HG02588 (cell line): ENCODE results near the gene VPS29.
"Not testable (repeated sequence)": the region's sequence is repeated elsewhere in the genome, so short reads cannot be mapped to it uniquely, and the experiment has no call there.

Source experiments
- ATAC-seq: cut with Tn5 transposase; IDR thresholded peaks from one replicate; pipeline ENCODE4 v1.9.1; 2021; ENCODE audit warnings: mild to moderate bottlenecking, moderate library complexity; ENCODE audit not compliant: unreplicated experiment

VPS29 gene

DNA sequence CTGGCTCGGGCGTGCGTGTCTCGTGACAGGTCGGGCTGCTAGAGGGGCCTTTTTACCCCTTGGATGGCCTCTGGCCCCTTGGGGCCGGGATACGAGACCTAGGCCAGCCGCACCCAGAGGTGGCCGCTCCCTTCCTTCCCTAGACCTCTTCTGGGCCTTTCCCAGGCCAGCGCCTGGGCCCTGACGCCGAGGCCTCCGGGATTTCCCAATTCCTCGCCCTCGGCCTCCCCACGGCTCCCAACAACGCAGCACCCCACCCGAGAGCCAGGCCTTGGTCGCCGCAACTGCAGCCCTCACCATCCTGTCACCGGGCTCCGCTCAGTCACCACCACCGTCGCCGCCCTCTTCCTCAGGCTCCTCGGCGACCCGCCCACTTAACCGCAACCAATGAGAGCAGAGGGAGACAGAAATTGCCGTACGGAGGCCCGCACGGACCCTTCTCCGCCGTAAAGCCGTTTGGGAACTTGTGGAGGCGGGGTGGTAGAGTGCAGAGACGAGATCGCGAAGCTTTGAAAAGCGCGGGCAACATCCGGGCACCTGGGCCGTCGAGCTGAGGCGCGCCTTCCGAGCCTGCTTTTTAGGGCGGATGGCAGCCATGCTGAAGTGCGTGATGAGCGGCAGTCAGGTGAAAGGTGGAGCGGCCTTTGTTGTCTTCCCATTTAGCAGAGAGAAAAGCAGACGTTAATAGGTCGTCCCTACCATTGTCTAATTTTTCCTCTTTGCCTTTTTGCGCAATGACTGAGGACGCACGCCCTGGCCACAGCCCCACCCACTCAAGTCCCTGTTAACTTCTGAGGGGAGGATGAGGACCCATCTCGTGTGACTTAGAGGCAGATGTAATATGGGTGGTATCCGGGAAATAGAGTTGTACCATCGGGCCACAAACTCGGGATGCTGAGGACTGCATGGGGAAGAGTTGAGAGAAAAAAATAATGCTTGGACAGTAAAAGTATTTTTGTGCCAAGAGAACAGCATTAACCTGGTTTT, at the start of gene VPS29, which contains the start of gene RAD9B:
Gene VPS29, minus strand, starts transcription at position 360 of the 987 bp plus-strand sequence. Its CDS starts 60 bp downstream, at position 300.
Gene RAD9B, plus strand, starts transcription at position 580 of the 987 bp plus-strand sequence. Its CDS starts 7 bp downstream, at position 587.
- ATAC-seq: peak; percentile 92

DNA sequence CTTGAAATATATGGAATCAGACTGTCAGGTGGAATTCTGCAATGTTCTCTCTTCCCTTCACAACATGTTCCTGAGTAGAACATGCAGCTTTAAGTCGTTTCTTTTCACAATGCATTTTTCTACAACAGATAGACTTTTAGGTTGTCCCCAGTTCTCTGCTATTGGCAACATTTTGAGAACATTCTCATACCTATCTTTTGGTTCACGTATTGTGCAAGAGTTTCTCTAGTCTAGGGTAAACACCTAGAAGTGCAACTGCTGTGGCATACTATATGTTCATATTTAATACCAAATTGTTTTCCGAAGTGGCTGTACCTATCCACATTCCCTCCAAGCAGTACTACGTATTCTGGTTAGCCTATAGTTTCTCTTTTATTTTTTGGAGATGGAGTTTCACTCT, 49.1 kb upstream of the VPS29 start:
- no peak for ATAC-seq

DNA sequence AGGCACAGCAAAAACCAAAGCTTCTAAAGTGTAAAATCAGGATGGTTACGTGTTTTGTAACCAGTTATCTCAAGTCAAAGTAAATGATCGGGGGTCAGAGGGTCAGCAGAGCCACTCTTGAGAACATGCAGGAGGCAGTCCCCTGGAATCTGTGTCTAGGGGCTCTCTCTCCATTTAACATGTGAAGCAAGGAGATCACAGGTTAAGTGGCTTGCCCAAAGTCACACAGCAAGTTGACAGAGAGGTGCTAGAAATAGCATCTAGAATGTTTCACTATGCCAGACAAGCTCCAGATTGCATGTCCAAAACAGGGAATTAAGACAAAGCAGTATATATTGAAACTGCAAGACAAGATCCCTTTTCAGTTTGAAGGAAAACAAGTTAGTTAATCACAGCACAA, 47.8 kb upstream of the VPS29 start:
- no peak for ATAC-seq

DNA sequence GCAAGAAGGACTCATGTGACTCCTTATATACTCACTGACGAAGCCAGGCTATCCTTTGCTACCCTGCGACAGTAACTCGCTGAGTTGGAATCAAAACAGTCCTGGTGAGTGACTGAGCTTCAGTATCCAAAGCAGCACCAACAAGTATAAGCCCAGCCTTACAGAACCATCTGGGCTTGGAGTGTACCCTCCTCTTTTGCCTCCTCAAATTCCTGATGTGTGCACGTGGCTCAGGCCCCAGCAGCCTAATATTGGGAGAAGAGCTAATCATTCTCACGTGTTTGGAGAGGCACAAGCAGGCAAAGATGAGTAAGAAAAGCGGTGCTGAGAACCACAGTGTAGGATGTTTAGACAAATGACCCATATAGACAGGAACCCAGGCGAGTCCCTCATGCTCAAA, 46.8 kb upstream of the VPS29 start:
- ATAC-seq: no peak

DNA sequence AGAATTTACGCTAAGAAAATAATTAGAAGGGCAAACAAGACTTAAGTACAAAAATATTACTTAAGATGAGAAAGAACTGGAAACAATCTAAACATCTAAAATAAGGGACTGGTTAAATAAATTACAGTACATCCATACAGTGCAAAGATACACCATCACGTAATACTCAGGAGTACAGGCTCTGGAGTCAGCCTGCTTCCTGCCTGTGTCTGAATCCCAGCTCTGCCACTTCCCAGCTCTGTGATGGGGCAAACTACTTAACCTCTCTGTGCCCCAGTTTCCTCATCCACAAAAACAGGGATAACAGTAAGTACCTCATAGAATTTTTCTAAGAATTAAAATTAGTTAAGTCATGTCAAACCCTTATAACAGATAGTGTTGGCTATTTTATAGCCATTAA, 45.2 kb upstream of the VPS29 start:
- ATAC-seq: no peak

DNA sequence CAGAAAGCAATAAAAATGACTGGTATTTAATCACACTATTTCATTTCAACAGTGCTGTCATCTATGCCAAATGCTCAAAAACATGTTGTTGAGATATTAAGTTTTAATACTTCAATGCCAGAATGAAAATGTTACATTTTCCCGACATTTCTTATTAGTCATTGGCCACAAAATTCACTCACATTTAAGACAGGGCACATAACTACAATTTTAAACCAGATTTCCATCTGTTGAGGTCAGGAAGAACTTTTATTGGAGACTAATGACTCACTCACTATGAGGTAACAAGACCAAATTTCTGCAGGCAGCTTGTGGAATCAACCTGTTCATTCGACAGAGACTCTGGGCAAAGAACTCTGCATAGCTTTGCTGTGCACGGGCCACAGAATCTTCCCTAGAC, 44.4 kb upstream of the VPS29 start:
- no peak for ATAC-seq

DNA sequence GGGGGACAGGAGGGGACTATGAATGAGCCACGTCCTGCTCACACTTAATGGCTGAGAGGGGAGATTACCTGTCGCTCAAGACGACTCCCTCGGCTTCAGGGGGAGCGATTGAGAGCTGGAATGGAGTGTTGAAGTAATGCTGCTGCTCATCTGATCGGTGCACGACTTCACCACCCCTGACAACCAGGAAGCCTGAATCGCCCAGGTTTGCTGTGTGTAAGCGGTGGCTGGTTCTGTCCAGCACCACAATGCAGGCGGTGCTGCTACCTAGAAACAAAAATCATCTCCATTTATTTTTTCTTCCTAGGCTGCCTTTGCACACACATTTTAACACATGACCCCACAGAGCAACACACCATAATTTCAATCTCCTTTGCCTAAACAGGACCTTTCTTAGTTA, 43.9 kb upstream of the VPS29 start:
- ATAC-seq: no peak

DNA sequence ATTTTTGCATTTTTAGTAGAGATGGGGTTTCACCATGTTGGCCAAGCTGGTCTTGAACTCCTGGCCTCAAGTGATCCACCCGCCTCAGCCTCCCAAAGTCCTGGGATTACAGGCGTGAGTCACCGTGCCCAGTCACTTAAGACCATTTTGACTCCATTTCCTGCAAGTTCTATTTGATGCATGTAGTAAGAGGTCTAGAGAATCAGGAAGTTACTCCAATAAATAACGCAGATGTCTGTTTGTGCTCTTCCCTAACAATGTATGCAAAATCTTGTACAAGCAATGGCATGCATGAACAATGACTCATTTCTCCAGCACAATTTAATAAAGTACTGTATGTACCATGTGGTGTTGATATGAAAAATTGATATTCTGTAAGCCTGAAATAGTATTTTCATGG, 43.3 kb upstream of the VPS29 start:
- ATAC-seq: not testable (repeated sequence)

DNA sequence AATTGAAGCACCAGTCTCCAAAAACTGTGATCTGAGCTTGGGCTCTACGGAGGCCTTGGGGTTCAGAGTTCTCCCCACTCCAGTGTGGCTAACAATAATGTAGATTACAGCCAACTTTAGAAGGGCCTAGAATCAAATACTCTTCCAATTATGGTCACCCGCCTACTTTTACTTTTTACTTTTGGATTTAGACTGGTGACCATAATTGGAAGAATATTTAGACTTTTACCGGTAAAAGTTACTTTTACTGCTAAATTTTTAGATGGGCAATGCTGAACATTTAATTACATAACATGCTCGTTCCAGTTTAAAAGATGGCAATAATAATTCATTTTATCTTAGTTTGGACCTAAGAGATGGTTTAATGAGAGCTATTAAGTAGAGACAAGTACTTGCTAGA, 42.1 kb upstream of the VPS29 start:
- no peak for ATAC-seq

DNA sequence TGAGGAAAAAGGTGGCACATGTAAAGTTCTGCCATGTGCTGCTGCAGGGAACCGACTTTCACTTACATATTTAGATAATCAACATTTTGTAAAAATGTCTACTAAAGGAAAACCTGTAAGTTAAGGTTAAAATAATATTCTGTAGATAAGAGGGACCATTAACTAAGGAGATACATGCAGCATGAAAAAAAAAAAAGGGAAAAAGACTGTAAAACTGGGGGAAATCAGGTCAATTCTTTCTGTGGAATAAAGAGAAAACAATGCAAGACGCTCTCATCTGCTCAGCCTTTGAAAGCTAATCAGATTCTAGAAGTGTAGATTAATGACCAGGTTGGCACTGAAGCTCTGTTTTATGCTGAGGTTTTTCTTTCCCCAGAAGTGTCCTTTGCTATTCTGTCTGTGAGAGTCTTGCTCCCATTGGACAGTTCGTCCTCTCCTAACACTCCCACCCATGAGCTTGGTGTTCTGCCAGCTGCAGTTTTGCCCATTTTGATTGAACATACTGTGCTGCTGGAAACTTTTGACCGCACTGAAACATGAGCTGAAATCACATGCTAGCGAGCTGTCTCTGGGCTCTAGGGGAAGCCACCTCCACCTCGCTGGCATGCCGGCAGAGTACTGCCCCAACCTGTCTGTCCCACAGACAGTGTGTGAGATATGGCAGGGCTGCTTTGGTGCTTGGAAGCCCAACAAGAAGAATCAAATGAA, 41.5 kb upstream of the VPS29 start:
- no peak for ATAC-seq

DNA sequence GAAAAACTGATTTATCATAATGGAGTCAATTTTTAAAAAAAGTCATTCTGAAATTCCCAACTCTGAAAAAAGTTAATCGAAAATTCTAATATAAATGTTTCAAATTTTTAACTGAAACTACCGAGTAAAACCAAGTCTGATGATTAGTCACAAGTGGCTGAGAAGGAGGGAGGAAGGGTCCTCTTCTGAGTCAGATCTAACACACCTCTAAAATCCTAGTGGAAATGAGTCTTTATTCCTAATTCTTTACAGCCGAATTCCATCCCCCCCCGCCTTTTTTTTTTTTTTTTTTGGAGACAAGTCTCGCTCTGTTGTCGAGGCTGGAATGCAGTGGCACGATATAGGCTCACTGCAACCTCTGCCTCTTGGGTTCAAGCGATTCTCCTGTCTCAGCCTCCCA, 38.1 kb upstream of the VPS29 start:
- no peak for ATAC-seq

DNA sequence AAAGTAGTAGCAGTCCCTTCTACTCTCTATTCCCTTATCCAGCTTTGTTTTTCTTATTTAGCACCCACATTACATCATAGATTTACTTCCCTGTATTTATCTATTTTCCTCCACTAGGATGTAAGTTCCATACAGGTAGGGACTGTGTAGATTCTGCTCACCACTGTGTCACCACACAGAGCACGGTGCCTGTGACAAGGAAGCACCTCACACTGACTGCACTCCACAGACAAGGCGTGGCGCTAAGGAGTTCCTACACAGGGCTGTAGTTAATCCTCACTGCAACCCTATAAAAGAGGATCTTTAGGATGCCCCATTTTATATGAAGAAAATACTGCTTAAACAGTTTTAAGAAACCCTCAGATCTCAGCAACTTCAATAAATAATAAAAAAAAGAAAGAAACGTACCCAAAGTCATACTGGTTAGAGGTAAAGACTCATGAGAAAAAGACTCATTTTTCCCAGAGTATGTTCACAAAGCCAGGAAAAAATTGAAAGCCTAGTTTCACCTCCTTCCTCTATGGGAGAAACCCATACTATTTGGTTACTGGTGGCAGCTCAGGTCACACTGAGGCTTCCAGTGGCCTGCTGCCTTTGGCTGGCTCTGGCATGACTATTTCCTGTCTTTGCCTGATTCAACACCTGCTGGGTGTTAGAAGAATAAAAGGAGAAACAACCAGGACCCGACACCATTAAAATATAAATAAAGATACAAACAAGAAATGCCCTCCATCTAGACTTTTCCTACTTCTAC, 37.1 kb upstream of the VPS29 start:
- ATAC-seq: no peak

DNA sequence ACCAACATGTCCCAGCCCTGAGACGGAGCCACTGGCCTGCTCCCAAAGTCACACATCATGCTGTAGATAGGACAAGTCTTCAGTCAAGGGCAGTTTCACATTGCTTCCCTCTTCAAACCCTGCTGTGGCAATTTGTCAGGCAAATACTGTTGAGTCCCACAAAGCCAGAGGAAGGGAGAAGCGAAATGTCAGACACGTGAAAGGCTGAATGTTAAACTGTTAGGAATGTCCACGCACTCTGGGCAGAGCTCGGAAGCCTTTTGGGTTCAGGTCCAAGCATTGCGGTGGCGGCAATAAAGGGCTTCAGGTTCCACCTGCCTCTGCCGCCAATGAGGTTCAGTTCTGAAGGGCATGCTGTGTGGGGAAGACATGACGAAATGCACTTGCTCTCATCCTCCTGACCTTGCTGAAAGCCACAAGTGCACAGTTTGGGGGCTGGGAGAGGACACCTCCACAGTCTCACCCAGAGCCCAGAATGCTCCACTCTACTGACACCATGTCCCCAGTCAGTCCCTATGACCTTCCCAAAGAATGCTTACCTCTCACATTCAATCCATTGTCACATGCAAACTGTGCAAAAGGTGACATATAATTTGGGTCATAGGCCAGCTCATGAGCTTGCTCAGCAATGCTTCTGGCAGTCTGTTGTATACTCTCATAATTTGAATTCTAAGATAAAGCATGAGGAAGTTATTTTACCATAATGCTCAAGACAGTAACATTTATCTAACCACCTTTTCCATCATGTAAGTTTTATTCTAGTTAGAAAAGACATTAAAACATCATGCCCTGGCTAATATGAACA, 35.9 kb upstream of the VPS29 start:
- ATAC-seq: no peak

DNA sequence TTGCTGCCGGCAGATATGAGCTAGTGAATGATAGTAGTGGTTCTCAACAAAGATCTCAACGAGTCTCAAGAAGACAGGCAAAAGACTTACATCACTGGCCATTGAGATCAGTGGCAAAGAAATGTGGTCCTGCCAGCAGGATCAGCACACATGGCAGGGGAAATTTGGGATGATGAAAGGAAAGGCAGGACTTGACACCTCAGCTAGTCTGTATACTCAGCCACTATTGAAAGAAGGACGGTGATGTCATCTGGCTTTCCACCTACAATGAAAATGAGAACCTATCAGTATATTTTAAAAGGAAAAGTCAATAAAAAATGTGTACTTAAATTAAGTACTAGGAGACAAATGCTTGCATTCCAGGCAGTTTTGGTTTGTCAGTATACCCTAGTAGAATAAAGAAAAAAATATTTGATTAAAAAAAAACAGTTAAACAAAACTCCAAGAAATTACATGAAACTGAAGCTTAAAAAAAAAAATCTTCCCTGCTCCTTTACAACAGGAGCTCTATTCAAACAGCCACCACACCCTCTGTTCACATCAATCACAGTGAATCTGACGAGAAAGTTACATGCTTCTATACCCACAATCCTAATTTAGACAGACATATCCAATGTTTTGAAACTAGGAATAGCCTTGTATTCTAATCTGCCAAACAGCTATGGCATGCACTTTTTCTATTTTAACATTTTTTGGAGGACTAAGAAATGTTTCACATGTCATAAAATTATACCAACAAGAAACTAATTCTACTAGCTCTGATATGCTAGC, 35.1 kb upstream of the VPS29 start:
- ATAC-seq: no peak

DNA sequence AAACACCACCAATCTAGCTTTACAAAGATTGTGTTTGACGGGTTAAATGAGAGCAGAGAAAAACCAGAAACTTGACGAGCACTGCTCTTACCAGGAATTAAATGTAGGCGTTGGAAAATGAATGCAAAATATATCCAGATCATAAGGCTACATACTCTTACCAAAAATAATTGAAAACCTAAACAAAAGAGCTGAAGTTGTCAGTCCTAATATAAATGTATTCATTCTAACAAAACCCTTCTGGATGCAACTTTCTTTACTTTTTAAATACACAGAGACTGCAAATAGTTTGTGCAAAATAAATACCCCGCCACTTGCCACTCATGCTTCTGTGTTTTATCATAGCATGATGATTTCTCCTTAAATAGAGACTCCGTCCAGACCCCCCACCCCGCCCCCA, 32.9 kb upstream of the VPS29 start:
- no peak for ATAC-seq

DNA sequence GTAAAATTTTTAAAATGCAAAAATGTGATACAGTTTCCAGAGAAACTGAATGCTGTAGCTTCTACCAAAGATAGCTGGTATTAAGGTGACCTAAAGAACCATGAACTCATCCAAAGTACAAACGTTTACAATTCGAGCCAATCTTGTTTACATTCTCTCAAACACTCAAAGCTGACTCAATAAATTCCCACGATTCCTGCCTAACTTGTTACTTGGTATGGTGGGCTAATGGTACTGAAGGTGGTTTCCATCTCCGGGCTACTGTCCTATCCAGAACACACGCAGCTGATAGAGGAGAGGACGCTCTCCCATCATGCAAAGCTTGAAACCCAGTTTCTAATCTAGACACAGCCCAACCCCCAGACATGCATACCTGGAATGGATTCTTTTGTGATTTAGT, 31.7 kb upstream of the VPS29 start:
- no peak for ATAC-seq

DNA sequence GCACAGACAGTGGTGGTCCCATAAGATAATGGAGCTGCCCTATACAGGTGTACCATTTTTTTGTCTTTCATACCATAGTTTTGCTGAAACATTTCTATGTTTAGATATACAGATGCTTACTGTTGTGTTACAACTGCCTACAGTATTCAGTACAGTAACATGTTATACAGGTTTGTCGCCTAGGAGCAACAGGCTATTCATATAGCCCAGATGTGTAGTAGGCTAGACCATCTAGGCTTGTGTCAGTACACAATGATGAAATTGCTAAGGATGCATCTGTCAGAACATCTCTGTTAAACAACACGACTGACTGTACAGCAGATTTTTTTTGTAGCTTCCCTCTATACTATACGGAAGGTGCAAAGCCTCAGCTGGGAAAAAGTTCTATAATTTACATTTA, 30.7 kb upstream of the VPS29 start:
- ATAC-seq: no peak

DNA sequence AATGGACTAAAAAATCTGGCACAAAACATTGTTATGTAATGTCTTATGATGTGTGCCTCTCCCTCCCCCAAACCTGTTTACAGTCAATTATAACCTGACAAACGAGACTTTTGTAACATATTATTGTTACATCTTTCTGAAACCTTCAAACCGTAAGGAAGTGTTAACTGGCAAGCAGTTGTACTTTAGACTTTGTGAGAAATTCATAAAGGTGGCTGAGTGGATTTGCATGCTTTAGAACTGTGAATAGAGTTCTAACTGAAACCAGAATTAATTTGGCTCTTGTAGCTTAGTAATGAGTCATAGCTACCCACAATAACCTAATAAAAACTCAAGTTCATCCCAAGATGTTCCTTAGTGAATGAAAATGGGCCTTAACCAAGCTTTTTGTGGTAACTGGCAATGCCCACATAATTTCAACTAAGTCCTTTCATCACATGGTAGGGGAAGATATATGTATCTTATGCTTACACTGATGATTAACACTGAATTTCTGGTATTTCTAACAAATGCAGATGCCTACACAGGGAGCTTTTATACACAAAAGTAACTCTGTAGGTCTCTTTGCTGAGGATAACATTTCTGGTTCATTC, 29.9 kb upstream of the VPS29 start:
- peak; percentile 83 for ATAC-seq

DNA sequence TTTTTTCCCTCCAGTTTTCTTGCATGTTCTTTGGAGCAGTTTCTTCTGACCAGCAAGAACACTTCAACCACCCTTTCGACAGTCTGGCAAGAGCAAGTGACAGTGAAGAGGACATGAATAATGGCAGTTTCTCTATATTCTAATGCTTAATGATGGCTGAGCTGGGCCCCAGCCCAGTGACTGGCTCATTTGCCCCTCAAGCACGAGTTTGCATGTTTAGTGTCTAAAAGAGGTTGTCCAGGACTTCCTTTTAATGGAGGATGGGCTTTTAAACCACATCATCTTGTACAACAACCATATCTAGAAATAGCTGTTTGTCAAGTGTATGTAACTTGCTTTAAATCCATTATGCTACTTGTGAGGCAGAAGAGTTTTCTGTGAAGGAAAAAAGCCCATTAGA, 28.6 kb upstream of the VPS29 start:
- no peak for ATAC-seq
